Measurements from ENCODE around the gene KCNH8.

Gene KCNH8

GRCh38 chr3:19254189-19254588, 105.9 kb downstream of the KCNH8 start:
- no peak for DNase-seq

- no peak for DNase-seq
Observed at GRCh38 chr3:19254784-19255338, 106.6 kb downstream of the KCNH8 start.

GRCh38 chr3:19256313-19256712, 108.0 kb downstream of the KCNH8 start:
- no peak for DNase-seq

GRCh38 chr3:19263606-19264005, 115.3 kb downstream of the KCNH8 start:
- no peak for DNase-seq

GRCh38 chr3:19264424-19264823, 116.1 kb downstream of the KCNH8 start:
- DNase-seq, result no peak

- no peak for DNase-seq
Observed at GRCh38 chr3:19267040-19267439, 118.7 kb downstream of the KCNH8 start.

GRCh38 chr3:19270481-19270880, 122.2 kb downstream of the KCNH8 start:
- DNase-seq, result no peak

- DNase-seq, result no peak
Observed at GRCh38 chr3:19272296-19272695, 124.0 kb downstream of the KCNH8 start.

- no peak for DNase-seq
Observed at GRCh38 chr3:19273091-19273490, 124.8 kb downstream of the KCNH8 start.

GRCh38 chr3:19274576-19274975, 126.3 kb downstream of the KCNH8 start:
- DNase-seq, result no peak

- no peak for DNase-seq
Observed at GRCh38 chr3:19284974-19285373, 136.7 kb downstream of the KCNH8 start.

- DNase-seq, result no peak
Observed at GRCh38 chr3:19293295-19293694, 145.0 kb downstream of the KCNH8 start.

- no peak for DNase-seq
Observed at GRCh38 chr3:19295208-19295607, 146.9 kb downstream of the KCNH8 start.

- DNase-seq, result no peak
Observed at GRCh38 chr3:19331931-19332330, 183.6 kb downstream of the KCNH8 start.

GRCh38 chr3:19334120-19334519, 185.8 kb downstream of the KCNH8 start:
- DNase-seq, result no peak

GRCh38 chr3:19338769-19339168, 190.5 kb downstream of the KCNH8 start:
- DNase-seq, result no peak

GRCh38 chr3:19342389-19342788, 194.1 kb downstream of the KCNH8 start:
- no peak for DNase-seq

- DNase-seq, result no peak
Observed at GRCh38 chr3:19346759-19347158, 198.4 kb downstream of the KCNH8 start.

GRCh38 chr3:19347671-19348070, 199.4 kb downstream of the KCNH8 start:
- DNase-seq, result no peak

GRCh38 chr3:19348500-19348899, 200.2 kb downstream of the KCNH8 start:
- DNase-seq, result no peak

- no peak for DNase-seq
Observed at GRCh38 chr3:19348941-19349564, 200.7 kb downstream of the KCNH8 start.

GRCh38 chr3:19357947-19358346, 209.6 kb downstream of the KCNH8 start:
- no peak for DNase-seq

- no peak for DNase-seq
Observed at GRCh38 chr3:19363071-19363470, 214.8 kb downstream of the KCNH8 start.

GRCh38 chr3:19364148-19364547, 215.8 kb downstream of the KCNH8 start:
- no peak for DNase-seq

GRCh38 chr3:19365471-19365870, 217.2 kb downstream of the KCNH8 start:
- DNase-seq, result no peak

Measured in fibroblast of skin of abdomen (primary cell).